Brain microvascular endothelial cell (primary cell): ENCODE data around the gene MAML3.

ENCODE experiments used
- DNase-seq: peaks from one replicate; pipeline ENCODE4 v3.0.0-alpha.2; 2020
- H3K27ac ChIP-seq: fragments of 250-450 bp; sonication (Bioruptor Pico); 2 replicates; pipeline ENCODE4 v1.5.1; 2020; ENCODE audit warnings: mild to moderate bottlenecking, moderate library complexity
- H3K27me3 ChIP-seq: fragments of 250-450 bp; sonication (Bioruptor Pico); replicated peaks from 2 replicates; pipeline ENCODE4 v1.5.1; 2020; ENCODE audit warnings: mild to moderate bottlenecking
- H3K36me3 ChIP-seq: fragments of 250-450 bp; sonication (Bioruptor Pico); replicated peaks from 2 replicates; pipeline ENCODE4 v1.5.1; 2020; ENCODE audit warnings: mild to moderate bottlenecking
- H3K4me3 ChIP-seq: 2 replicates; pipeline ENCODE4 v1.5.1; 2011; ENCODE audit warnings: low read depth, mild to moderate bottlenecking, control low read depth, low read length, moderate library complexity
- CTCF ChIP-seq: IDR thresholded peaks from 2 replicates; pipeline ENCODE4 v1.5.1; 2011; ENCODE audit warnings: low read depth, mild to moderate bottlenecking, moderate library complexity, low read length, control low read depth, inconsistent platforms; ENCODE audit errors: missing control alignments
- in situ Hi-C: cut with HindIII; loops from 2 replicates; pipeline ENCODE4 v1.10.0; 2017; ENCODE audit warnings: low sequenced_read_pairs, low pct_ligation_motif_present

MAML3 gene

GRCh38 chr4:139922406-139923024, 231.5 kb downstream of the MAML3 start:
- H3K4me3 ChIP-seq: no peak overlapping the region
- no peak overlapping the region for H3K27ac ChIP-seq
- in situ Hi-C loops: no loop called here
- no peak for TF ChIP-seq CTCF
- H3K27me3 ChIP-seq: no peaks in the 10 kb centered on the region
- no peaks in the 10 kb centered on the region for H3K36me3 ChIP-seq
- no peak for DNase-seq

DNA sequence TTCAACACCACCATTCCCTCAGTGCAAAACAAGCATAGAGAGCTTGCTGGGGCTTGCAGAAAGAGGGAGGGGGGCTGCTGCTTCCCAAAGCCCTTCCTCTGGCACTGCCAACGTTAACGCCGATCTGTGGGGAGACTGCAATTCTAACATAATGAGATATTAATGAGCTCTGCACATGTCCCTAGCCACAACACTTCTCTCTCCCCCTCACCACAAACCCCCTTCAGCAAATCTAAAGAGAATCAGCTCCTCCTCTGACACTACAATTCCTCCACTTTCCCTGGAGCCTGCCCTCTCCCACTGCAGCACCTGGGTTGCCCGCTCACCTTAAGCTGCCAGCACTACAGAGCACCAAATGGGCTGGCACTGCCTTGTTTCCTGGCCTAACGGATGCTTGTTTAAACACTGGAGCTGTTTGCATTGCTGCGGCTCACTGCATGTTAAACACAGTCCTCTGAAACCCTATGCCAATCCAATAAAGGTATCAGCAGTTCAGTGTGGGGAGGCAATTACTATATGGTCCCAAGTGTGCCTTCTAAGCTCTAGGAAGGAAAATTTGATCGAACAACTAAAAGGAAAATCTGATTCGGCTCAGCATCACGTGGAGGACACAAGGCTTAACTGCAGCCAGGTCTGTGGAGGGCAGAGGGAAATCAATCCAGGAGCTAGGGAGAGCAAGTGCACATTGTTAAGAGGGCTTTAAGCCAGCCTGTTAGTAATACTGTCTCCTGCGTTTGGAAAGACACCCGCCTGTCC, 232.4 kb downstream of the MAML3 start:
- TF ChIP-seq CTCF: no peak
- H3K27ac ChIP-seq: no peak overlapping the region
- DNase-seq: no peak
- no peak overlapping the region for H3K4me3 ChIP-seq
- no peaks in the 10 kb centered on the region for H3K27me3 ChIP-seq
- no peaks in the 10 kb centered on the region for H3K36me3 ChIP-seq
- in situ Hi-C loops: no loop called here

- no peak for DNase-seq
- Histone ChIP-seq H3K27ac (no peak overlapping the region), H3K4me3 (no peak overlapping the region), H3K27me3 (no peaks in the 10 kb centered on the region), H3K36me3 (no peaks in the 10 kb centered on the region)
- in situ Hi-C loops: no loop called here
- TF ChIP-seq CTCF: no peak
Observed at GRCh38 chr4:139920486-139921002, 233.4 kb downstream of the MAML3 start.

DNA sequence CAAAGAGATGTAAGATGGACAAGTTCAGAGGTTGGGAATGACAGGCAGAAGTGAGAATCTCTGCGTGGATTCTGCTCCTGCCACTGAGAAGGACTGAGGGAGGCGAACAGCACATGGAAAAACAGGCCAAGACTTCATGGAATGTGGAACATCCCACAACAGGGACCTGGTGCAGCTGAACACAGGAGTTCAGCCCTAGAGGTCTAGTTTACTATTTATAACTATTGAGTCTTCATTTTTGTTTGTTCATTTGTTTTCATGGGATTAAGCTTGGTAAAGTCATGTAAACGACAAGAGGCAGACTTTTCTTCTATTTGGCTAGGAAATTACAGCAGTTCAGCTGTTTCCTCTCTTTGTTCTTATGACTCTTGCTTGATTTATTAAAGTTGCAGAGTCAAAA, 234.5 kb downstream of the MAML3 start:
- DNase-seq: peak; percentile 56
- no peak overlapping the region for H3K4me3 ChIP-seq
- TF ChIP-seq CTCF: no peak
- H3K36me3 ChIP-seq: no peaks in the 10 kb centered on the region
- H3K27ac ChIP-seq: no peak overlapping the region
- no peaks in the 10 kb centered on the region for H3K27me3 ChIP-seq
- in situ Hi-C loops: no loop called here

DNA sequence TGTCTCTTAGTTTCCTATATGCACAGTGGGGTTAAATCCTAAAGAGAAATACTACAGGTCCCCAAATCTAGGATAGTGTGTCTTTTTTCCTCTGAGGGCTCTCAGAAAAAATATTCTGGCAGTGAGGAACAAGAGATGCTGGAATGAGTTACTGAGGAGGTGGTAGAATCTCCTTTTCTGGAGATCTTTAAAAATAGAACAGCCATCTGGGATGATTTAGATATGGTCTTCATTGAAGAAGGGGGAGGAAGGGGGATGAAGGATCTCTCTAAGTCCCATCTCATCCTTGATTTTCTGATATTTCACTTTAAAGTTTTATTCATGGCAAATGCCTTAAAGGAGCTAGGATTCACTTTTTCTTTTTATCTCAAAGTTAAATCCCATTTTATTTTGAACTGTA, 235.0 kb downstream of the MAML3 start:
- Histone ChIP-seq H3K4me3 (no peak overlapping the region), H3K27me3 (no peaks in the 10 kb centered on the region), H3K27ac (no peak overlapping the region), H3K36me3 (no peaks in the 10 kb centered on the region)
- no peak for TF ChIP-seq CTCF
- DNase-seq: no peak
- in situ Hi-C loops: no loop called here
